GM06990 (cell line): ENCODE results near the gene RNF186.

Source experiments
- DNase-seq: peaks from one replicate; pipeline ENCODE4 v3.0.0-alpha.2; 2011; ENCODE audit not compliant: insufficient read length; ENCODE audit errors: extremely low read depth
- H3K27me3 ChIP-seq: replicated peaks from 2 replicates; pipeline ENCODE4 v1.6.0; 2011; ENCODE audit warnings: low read length; ENCODE audit not compliant: control insufficient read depth, insufficient read depth
- H3K36me3 ChIP-seq: 2 replicates; pipeline ENCODE4 v1.5.1; 2011; ENCODE audit warnings: low read length; ENCODE audit not compliant: control insufficient read depth, insufficient read depth
- H3K4me3 ChIP-seq: replicated peaks from 2 replicates; pipeline ENCODE4 v1.5.1; 2011; ENCODE audit warnings: low read depth, mild to moderate bottlenecking, control low read depth, low read length
- CTCF ChIP-seq: IDR thresholded peaks from 2 replicates; pipeline ENCODE4 v1.5.1; 2011; ENCODE audit warnings: low read length, control low read depth, mild to moderate bottlenecking, inconsistent platforms; ENCODE audit not compliant: insufficient read depth, poor library complexity, severe bottlenecking

Gene RNF186

GRCh38 chr1:19813643-19813960, 1.5 kb downstream of the RNF186 start:
- H3K4me3 ChIP-seq, result no peak overlapping the region
- no peak for DNase-seq
- TF ChIP-seq CTCF, result no peak
- H3K36me3 ChIP-seq, result no peaks in the 10 kb centered on the region
- H3K27me3 ChIP-seq, result no peaks in the 10 kb centered on the region; the same call in 1 of the 2 replicates

GRCh38 chr1:19812875-19813642, 2.0 kb downstream of the RNF186 start:
- TF ChIP-seq CTCF, result no peak
- no peaks in the 10 kb centered on the region for H3K36me3 ChIP-seq

GRCh38 chr1:19811206-19811851, 3.8 kb downstream of the RNF186 start:
- DNase-seq, result no peak
- Histone ChIP-seq H3K27me3 (no peaks in the 10 kb centered on the region; the same call in 1 of the 2 replicates), H3K36me3 (no peaks in the 10 kb centered on the region), H3K4me3 (no peak overlapping the region)
- TF ChIP-seq CTCF, result peak; percentile 84

More at GRCh38 chr1:19812875-19813642, 2.0 kb downstream of the RNF186 start:
- no peak overlapping the region for H3K4me3 ChIP-seq
- no peaks in the 10 kb centered on the region; the same call in 1 of the 2 replicates for H3K27me3 ChIP-seq
- DNase-seq, result no peak

GRCh38 chr1:19809044-19809750, 5.9 kb downstream of the RNF186 start:
- Histone ChIP-seq H3K36me3 (no peaks in the 10 kb centered on the region), H3K4me3 (no peak overlapping the region), H3K27me3 (no peaks in the 10 kb centered on the region; the same call in 1 of the 2 replicates)
- no peak for TF ChIP-seq CTCF
- DNase-seq, result no peak

GRCh38 chr1:19808351-19808750, 6.7 kb downstream of the RNF186 start:
- Histone ChIP-seq H3K4me3 (no peak overlapping the region), H3K27me3 (no peaks in the 10 kb centered on the region; the same call in 1 of the 2 replicates), H3K36me3 (no peaks in the 10 kb centered on the region)
- no peak for TF ChIP-seq CTCF
- no peak for DNase-seq
